Activated CD4-positive, CD25-positive, alpha-beta regulatory T cell treated with anti-CD3 and anti-CD28 coated beads, Interleukin-2, amount 50 U/mL, for 16 hours (primary cell): Measurements from ENCODE around the gene TUSC2.
"Not testable (repeated sequence)": the region's sequence is repeated elsewhere in the genome, so short reads cannot be mapped to it uniquely, and the experiment has no call there.

Experiments used
- DNase-seq: peaks from one replicate; pipeline ENCODE4 v3.0.0-alpha.2; 2020; ENCODE audit warnings: low read depth, low spot score

TUSC2 gene

DNA sequence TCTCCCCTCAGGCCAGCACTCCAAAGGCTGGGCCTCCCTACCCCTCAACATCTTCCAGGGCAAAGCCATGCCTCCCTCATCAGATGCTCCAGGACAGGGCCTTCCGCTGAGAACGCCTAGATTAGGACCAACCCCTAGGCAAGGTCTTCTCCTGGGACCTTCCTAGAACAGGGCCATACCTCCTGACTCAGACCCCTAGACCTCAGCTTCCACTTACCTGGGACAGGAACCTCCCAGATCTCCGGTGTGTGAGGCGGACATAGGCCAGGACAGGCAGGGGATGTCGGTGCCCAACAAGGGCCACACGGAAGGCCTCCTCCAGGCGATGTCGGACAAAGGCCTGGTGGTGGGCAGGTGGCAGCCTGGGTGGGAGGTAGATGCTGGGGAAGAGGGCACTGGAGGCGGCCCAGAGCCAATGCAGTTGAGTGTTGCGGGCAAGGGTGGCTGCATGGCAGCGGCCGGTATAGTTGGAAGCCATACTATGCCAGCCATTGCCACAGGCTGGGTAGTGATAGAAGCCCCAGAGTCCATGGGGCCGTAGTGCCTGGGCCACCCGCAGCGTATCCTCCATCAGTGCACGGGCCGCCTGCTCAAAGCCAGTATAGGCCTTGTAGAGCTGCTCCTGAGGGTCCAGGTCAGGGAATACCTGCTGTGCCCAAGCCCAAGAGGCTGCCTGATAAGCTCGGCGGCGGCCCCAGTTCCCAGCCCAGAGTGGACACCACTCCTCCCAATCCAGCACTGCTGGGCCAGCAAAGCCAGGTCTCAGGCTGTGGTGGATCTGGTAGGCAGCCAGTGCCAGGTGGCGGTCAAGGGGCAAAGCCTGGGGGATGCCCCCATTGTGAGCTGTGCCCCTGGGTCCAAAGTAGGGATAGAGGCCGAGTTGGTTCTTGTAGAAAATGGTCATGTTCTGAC lies 33.3 kb downstream of the TUSC2 start:
- no peak for DNase-seq

DNA sequence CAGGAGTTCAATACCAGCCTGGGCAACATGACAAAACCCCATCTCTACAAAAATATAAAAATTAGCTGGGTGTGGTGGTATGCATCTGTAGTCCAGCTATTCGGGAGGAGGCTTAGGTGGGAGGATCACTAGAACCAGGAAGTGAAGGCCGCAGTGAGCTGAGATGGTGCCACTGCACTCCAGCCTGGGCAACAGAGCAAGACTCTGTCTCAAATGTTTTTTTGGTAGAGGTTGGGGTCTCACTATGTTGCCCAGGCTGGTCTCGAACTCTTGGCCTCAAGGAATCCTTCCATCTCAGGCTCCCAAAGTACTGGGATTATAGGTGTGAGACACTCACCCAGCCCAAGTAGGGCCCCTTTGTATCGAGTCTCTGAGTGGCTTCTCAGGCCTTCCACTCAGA lies 33.9 kb downstream of the TUSC2 start:
- DNase-seq: no peak

DNA sequence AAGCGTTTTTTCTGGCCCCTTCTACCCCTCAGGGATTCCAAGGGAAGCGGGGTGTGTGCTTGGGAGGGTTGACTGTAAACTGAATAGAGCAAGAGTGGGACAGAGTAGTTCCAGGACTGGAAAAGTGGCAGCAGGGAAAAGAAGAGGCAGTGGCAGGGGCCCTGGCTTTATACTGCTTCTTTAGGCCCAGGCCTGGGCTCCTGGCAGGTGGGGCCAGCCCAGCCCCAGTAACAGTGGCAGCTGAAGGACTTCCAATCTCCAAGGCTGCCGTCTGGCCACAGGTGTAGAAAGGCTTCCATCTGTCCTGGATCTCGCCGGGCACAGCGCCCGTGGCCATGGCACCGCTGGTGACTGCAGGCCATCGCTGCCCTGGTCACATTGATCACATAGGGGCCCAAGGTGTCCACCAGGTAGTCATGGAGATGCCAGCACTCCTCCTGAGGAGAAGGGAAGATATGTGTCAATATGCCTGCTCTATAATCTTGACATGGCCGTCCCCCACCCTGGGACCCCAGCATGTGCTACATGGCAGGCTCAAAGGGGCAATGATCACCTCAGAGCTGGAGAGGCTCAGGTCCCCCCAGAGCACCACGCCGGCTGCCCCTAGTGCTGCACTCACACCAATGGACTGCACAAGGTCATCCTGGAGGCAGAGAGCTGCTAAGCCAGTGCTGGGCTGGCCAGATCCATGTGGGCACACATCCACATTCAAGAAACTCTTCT lies 34.8 kb downstream of the TUSC2 start:
- no peak for DNase-seq

GRCh38 chr3:50292159-50293078 lies 35.6 kb downstream of the TUSC2 start, which contains the start of gene IFRD2:
TSS of gene IFRD2 (minus strand) at chr3:50292429. CDS start at chr3:50292274, 155 bp downstream.
- DNase-seq: peak; percentile 92

GRCh38 chr3:50290161-50290641 lies 37.8 kb downstream of the TUSC2 start:
- DNase-seq: no peak

DNA sequence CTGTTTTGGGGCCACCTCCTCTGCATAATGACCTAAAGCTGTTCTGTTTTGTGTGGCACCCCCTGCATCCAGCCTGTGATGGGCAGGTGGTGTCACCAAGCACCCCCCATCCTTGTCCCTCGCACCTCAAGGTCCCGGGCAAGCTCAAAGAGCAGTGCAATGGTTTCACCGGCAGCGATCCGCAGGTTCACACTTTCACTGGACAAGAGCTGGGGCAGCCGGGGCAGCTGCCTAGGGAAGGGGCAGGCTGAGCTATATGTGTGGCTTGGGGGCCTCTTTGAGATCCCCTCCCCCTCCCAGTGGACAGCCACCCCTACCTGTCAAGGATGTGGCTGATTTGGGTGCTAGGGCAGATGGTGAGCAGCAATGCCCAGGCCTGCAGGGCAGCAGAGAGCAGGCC lies 38.9 kb downstream of the TUSC2 start:
- DNase-seq: no peak

DNA sequence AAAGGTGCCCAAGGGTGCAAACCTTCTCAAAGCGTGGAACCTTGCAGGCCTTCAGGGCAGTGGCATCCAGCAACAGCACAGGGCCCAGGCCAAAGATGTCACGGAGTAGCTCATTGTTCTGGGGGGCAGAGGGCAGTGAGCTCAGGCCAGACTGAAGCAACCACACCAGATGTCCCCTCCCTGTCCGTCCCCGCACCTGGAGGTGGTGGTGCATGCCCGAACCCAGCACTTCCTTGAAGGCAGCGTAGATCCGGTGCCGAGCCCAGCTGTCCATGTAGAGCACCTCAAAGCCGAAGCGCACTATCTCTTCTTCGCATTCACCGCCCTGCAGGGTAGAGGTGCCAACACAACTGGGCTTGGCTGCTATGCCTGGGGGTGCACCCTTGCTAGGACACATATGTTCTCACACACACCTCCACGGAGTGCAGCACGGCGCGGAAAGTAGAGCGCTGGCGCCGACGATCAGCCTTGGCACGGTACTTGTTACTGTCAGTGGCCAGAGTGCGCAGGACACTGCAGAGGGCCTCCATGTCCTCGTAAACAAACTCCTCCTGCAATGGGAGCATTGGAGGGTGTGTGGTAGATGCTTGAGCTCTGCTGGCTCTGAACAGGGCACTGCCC lies 39.5 kb downstream of the TUSC2 start:
- DNase-seq: no peak

GRCh38 chr3:50287262-50287661 lies 40.8 kb downstream of the TUSC2 start:
- DNase-seq: no peak

- DNase-seq: no peak
These were observed 41.4 kb downstream of the TUSC2 start for GRCh38 chr3:50286322-50287227.

GRCh38 chr3:50284121-50284520 lies 43.9 kb downstream of the TUSC2 start:
- not testable (repeated sequence) for DNase-seq

DNA sequence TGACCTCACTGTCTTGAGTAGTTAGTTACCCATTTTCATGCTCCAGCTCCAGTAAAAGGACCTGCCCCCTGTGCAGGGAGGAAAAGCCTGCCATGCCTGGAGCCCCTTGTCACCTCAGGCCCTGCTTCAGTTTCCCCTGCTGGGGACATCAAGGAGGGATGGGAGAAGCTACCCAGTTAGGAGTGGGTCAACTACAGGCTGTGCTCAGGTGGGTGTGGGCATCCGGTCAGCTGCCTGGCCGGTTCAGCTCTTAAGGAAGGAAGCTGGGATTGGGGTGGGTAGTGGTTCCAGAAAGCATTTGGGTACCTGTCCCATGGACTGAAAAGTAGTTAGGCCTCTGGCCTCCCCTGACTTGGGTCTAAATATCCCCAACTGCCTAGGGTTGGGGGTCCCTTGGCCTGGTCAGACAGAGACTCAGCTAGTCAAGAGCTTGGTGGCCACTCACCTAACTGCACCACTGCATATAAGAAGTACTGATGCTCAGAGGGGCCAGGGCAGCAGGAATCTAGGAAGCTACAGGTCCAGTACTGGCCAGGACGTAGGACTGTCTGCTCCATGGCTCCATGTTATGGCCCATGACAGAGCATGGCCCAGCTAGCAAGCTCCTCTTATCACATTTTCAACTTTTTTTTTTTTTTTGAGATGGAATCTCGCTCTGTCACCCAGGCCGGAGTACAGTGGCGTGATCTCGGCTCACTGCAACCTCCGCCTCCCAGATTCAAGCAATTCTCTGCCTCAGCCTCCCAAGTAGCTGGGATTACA lies 48.6 kb downstream of the TUSC2 start:
- DNase-seq: no peak

GRCh38 chr3:50278880-50279224 lies 49.2 kb downstream of the TUSC2 start, which contains the start of gene LSMEM2:
TSS of gene LSMEM2 (plus strand) at chr3:50279087. CDS start at chr3:50279114, 27 bp downstream.
- DNase-seq: no peak

DNA sequence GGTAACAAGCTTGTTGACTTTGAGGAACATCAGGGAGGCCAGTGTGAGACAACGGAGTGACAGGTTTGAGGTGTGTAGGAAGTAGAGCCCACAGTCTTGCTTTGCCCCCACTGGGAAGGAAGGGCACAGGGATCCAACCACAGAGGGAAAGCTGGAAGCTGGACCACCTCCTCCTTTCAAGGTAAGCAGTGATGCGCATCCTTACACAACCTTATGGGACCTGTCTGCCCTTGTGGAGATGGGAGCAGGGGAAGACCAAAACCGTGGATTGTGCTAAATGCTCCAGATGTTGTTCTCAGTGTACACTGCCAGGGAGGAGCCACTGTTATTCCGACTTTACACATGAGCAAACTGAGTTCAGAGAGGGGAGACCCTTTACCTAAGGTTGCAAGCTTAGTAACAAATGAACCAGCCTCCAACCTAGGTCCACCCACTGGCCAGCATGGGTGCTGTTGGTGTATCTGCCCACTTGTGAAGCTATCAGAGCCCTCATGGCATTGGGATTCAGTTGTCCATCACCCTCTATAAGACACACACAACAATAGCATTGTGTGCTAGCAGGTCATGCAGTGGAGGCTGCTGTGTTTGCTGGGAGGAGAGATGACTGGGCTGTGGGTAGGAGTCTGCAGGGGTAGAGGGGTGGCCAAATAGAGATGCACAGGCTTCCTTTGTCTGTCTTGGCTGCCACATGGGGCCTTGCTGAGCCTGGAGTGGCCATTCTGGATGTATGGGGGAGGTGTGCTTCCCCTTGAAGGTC lies 49.7 kb downstream of the TUSC2 start:
- no peak for DNase-seq

DNA sequence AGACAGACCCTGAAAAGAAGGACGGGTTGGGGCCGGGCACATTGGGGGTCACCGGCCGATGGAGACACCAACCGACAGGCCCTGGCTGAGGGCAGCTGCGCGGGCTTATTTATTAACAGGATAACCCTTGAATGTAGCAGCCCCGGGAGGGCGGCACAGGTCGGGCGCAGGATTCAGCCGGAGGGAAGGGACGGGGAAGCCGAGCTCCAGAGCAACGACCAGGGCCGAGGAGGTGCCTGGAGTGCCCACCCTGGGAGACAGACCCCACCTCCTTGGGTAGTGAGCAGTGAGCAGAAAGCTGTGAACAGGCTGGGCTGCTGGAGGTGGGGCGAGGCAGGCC lies 51.3 kb downstream of the TUSC2 start:
- DNase-seq: no peak

GRCh38 chr3:50275996-50276761 lies 51.8 kb downstream of the TUSC2 start:
- DNase-seq: no peak

DNA sequence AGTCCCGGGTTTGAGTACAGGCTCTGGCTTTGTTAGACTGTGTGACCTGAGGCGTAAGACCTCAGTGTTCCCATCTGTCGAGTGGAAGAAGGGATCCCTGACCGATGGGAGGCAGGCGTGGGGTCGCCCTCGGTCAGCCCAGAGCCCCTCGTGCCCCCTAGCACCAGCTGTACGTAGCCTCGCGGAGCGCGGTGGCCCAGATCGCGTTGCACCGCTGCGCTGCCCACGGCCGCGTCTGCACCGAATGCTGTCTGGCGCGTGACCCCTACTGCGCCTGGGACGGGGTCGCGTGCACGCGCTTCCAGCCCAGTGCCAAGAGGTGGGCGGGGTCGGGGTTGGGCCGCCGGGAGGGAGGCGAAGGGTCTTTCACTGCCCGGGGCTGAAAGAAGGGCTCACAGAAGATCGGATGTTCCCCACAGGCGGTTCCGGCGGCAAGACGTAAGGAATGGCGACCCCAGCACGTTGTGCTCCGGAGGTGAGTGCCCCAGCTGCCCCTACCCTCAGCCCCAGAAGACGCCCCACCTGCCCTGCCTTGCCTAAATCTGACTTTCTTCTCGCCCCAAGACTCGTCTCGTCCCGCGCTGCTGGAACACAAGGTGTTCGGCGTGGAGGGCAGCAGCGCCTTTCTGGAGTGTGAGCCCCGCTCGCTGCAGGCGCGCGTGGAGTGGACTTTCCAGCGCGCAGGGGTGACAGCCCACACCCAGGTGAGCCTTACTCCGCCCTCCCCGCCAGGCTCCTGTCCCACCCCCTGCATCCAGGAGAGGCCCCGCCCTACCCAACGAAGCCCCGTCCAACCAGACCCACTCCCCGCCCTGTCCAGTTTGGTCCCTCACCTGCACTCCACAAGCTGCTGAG lies 52.7 kb downstream of the TUSC2 start:
- no peak for DNase-seq
